Stimulated activated CD8-positive, alpha-beta memory T cell treated with anti-CD3 and anti-CD28 coated beads, Interleukin-2, amount 100 ng/mL, for 48 hours (primary cell): ENCODE data around the gene CCDC78.

ENCODE experiments used
- DNase-seq, 2 donors: peaks; one replicate each; pipeline ENCODE4 v3.0.0-alpha.2; 2020; ENCODE audit warnings: low read depth in 2 of 2

Gene CCDC78

DNA sequence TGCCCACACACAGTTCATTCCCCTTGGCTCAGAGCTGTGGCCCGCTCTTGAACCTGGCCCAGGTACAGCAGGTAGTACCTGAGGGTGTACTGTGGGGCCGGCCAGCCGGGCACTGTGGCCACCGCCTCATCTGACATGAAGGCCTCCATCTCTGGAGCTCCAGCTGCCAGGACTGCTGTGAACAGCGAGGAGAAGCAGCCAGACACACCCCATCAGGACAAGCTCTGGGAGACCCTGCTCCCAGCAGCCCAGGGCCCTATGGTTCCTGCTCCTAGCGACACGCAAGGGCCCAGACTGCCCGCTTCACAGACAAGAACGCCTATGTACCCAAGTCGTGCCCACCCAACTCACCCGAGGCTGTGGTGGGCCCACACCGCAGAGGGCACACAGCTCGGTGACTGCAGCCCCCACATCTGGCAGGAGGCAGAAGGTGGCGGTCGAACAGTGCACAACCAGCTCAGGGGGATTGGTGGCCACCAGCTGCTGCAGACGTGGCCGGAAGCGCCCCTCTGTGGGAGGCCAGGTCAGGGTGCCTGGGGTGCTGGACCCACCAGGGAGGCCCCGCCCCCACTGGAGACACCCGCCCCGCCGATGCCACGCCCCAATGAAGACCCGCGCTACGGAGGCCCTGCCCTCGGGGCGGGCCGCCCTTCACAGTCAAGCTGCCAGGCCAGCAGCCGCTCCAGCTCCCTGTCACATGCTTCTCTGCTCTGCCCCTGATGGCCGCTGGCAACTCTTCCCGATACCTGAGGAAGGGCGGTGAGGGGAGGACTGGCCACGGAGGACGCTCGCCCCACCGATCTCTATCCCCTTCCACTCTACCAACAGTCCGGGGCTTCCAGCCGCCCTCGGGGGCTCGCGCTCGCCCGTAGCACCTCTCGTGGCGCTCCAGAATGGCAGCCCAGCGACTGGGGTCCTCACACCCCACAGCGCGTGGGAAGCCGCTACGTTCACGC, 47.1 kb downstream of the CCDC78 start:
- peak; percentile 40 to 59 for DNase-seq

GRCh38 chr16:678209-678857, 47.9 kb downstream of the CCDC78 start:
- no peak for DNase-seq

DNA sequence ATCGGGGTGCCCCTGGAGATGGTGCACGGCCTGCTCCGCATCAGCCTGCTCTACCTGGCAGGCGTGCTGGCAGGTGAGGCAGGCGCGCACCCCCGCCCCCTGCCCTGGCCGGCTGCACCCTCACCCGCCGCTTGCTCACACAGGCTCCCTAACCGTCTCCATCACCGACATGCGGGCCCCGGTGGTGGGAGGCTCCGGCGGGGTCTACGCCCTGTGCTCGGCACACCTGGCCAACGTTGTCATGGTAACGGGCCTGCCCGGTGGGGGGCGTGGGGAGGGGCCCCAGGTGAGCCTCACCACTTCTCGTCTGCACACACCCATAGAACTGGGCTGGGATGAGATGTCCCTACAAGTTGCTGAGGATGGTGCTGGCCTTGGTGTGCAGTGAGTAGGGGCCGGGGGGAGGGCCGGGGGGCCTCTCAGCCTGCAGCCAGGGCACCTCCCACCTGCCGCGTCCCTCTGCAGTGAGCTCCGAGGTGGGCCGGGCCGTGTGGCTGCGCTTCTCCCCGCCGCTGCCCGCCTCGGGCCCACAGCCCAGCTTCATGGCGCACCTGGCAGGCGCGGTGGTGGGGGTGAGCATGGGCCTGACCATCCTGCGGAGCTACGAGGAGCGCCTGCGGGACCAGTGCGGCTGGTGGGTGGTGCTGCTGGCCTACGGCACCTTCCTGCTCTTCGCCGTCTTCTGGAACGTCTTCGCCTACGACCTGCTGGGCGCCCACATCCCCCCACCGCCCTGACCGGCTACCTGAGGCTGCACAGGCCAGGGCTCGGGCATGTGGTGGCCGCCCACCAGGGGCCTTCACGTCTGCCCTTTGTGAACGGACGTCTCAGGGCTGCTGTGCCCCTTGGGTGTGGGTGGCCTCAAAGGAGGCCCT, 48.7 kb downstream of the CCDC78 start:
- no peak for DNase-seq

DNA sequence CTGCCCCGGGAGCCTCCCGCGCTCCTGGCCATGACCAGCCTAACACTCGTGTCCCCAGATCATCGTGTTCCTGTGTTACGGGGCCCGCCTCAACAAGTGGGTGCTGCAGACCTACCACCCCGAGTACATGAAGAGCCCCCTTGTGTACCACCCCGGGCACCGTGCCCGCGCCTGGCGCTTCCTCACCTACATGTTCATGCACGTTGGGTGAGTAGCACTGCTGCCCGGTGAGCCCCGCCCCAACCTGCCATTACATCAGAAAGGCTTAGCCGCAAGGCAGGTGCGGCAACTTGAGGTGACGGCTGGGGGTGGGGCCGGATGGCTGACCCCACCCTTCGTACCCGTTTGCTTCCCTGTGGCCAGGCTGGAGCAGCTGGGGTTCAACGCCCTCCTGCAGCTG, 49.3 kb downstream of the CCDC78 start:
- no peak for DNase-seq

- no peak for DNase-seq
Observed at GRCh38 chr16:676565-676902, 49.7 kb downstream of the CCDC78 start.

GRCh38 chr16:675884-676564, 50.2 kb downstream of the CCDC78 start:
- no peak for DNase-seq

DNA sequence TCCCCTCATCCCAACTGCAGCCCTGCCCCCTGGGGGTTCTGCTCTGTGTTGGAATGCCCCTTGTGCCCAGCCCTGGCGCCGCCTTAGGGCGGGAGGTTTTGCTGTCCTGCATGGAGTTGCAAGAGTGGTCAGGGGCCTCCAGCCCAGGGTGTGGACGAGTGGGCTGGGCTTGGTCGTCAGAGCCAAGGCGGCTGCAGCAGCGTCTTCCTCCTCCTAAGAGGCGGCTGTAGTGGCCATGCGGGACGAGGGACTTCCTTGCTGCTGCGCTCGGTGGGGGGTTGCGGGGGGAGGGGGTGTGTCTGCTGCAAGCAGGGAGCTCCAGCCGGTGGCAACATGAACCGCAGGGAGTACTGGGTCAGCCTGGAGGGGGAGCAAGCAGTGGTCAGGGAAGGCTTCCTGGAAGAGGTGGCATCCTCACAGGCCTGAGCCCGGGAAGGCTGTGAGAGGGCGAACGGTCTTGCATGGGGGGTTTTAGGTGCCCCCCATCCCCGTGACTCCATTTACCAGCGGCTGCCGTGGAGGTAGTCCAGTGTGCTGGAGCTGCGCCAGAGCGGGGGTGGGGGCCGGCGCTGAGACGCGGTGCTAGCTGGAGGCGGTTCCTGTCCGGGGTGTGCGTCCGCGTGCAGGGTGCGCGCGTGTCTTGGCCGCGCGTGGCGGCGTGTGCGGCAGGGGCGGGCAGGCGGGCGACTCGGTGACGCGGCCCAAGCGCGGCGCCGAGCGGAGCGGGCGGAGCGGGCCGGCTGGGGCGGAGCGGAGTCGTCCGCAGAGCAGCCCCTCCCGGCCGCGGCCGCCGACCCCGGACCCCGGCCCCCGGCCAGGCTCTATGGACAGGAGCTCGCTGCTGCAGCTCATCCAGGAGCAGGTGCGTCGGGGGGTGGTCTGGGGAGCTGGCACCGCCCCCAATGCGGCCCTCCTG, 51.0 kb downstream of the CCDC78 start, which contains the start of gene RHBDL1:
RHBDL1 (plus strand) TSS at position 704 of the 916 bp plus-strand sequence; CDS start at position 824, 120 bp downstream.
- DNase-seq: no peak

- no peak for DNase-seq
Observed at GRCh38 chr16:674214-674881, 51.9 kb downstream of the CCDC78 start.

DNA sequence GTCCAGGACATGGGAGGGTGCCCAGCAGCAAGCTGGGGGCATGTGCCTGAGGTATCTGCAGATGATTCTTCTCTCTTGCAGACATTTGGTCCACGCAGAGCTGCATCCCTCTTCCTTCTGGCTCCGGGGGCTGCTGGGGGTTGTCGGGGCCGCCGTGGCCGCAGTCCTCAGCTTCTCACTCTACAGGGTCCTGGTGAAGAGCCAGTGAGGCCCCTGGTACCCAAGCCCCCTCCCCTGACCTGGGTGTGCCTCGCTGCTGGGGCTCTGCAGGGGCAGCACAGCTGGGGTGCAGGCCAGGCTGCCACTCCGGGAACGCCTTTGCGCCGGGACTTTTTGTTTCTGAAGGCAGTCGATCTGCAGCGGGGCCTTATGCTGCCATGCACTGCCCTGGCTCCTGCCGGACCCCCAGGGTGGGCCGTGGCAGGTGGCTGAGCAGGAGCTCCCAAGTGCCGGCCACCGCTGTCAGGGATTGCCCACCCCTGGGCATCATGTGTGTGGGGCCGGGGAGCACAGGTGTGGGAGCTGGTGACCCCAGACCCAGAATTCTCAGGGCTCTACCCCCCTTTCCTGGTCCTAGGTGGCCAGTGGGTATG, 52.7 kb downstream of the CCDC78 start:
- no peak for DNase-seq

- no peak for DNase-seq
Observed at GRCh38 chr16:672851-673250, 53.4 kb downstream of the CCDC78 start.
